GM12892 (cell line): ENCODE measurements around the gene LMAN2.

Experiments
- POLR2A ChIP-seq: IDR thresholded peaks from 2 replicates; pipeline ENCODE4 v1.6.1; 2011; ENCODE audit warnings: low read depth, low read length, control low read depth
- POLR2AphosphoS5 ChIP-seq: IDR thresholded peaks from 2 replicates; pipeline ENCODE4 v1.6.1; 2011; ENCODE audit warnings: low read depth, low read length, control low read depth

DNA sequence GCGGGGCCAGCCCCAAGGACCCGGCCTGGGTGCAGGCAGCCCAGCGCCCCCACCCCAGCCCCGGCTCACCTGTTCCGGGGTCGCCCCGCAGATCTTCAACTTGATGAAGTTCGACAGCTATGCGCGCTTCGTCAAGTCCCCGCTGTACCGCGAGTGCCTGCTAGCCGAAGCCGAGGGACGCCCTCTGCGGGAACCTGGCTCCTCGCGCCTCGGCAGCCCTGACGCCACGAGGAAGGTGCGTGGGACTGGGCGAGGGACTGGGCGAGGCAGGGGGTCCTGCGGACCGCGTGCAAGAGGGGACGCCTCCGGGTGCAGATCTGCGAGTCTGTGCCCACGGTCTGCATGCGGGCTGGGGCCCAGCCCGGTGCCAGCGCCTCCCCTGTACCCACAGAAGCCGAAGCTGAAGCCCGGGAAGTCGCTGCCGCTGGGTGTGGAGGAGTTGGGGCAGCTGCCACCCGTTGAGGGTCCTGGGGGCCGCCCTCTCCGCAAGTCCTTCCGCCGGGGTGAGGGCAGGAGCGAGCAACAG, 15.9 kb upstream of the LMAN2 start:
- TF ChIP-seq POLR2AphosphoS5 (no peak), POLR2A (no peak)
